SU-DHL-6 (cell line): ENCODE measurements around the gene ATF1.

Source experiments
- H2AFZ ChIP-seq: fragments of 200-600 bp; sonication (generic); 2 replicates; pipeline ENCODE4 v1.6.1; 2014; ENCODE audit warnings: low read depth, mild to moderate bottlenecking, moderate library complexity, mixed read lengths, antibody characterized with exemption, low read length; ENCODE audit not compliant: severe bottlenecking
- H3F3A ChIP-seq: fragments of 200-600 bp; shearing (Covaris generic); 2 replicates; pipeline ENCODE4 v1.6.0; 2016; ENCODE audit warnings: antibody characterized with exemption, mild to moderate bottlenecking; ENCODE audit not compliant: insufficient read depth
- H3K27ac ChIP-seq: fragments of 200-600 bp; sonication (generic); 2 replicates; pipeline ENCODE4 v1.5.1; 2016; ENCODE audit warnings: low read depth, mild to moderate bottlenecking, low read length, moderate library complexity, mixed read lengths
- H3K27me3 ChIP-seq: fragments of 200-600 bp; sonication (generic), shearing (Covaris generic); 2 replicates; pipeline ENCODE4 v1.6.0; 2014; ENCODE audit warnings: mild to moderate bottlenecking, low read length
- H3K36me3 ChIP-seq: fragments of 200-600 bp; sonication (generic); 2 replicates; pipeline ENCODE4 v1.6.1; 2014; ENCODE audit warnings: mild to moderate bottlenecking, low read length, mixed read lengths
- H3K4me2 ChIP-seq: fragments of 300-600, 200-600 bp; shearing (Covaris generic), sonication (generic); 2 replicates; pipeline ENCODE4 v1.6.0; 2014; ENCODE audit warnings: low read length, low read depth, mild to moderate bottlenecking; ENCODE audit not compliant: poor library complexity, severe bottlenecking
- H3K4me3 ChIP-seq: fragments of 200-600 bp; sonication (generic); 2 replicates; pipeline ENCODE4 v1.5.1; 2014; ENCODE audit warnings: antibody characterized with exemption, low read length, mild to moderate bottlenecking, mixed read lengths; ENCODE audit not compliant: insufficient read depth, poor library complexity, severe bottlenecking
- H3K79me2 ChIP-seq: fragments of 200-600 bp; sonication (generic); 2 replicates; pipeline ENCODE4 v1.6.1; 2014; ENCODE audit warnings: mild to moderate bottlenecking, low read length, moderate library complexity; ENCODE audit not compliant: insufficient read depth
- H3K9ac ChIP-seq: fragments of 200-600 bp; sonication (generic); 2 replicates; pipeline ENCODE4 v1.7.0; 2014; ENCODE audit warnings: mild to moderate bottlenecking, low read length
- H3K9me2 ChIP-seq: fragments of 200-600 bp; sonication (generic); replicated peaks from 2 replicates; pipeline ENCODE4 v1.6.1; 2014; ENCODE audit warnings: low read length; ENCODE audit not compliant: insufficient read depth
- H3K9me3 ChIP-seq: fragments of 200-600 bp; sonication (generic); 2 replicates; pipeline ENCODE4 v1.6.1; 2014; ENCODE audit warnings: low read length, mixed read lengths; ENCODE audit not compliant: insufficient read depth
- H4K20me1 ChIP-seq: fragments of 200-600 bp; sonication (generic); 2 replicates; pipeline ENCODE4 v1.6.1; 2014; ENCODE audit warnings: low read depth, mild to moderate bottlenecking, antibody characterized with exemption, low read length, moderate library complexity, mixed read lengths
- EZH2phosphoT487 ChIP-seq: fragments of 200-600 bp; sonication (generic), shearing (Covaris generic); conservative IDR thresholded peaks from 2 replicates; pipeline ENCODE4 v1.6.1; 2018; ENCODE audit warnings: mild to moderate bottlenecking, antibody characterized with exemption, low read length, moderate library complexity, mixed read lengths
- TF ChIP-seq, protein P1 (sequence below): fragments of 200-600 bp; sonication (generic); IDR thresholded peaks from one replicate; pipeline ENCODE4 v1.5.1; 2017; ENCODE audit warnings: antibody characterized with exemption, mild to moderate bottlenecking, low read length, moderate library complexity; ENCODE audit not compliant: insufficient read depth, poor library complexity, severe bottlenecking

The ATF1 gene

DNA sequence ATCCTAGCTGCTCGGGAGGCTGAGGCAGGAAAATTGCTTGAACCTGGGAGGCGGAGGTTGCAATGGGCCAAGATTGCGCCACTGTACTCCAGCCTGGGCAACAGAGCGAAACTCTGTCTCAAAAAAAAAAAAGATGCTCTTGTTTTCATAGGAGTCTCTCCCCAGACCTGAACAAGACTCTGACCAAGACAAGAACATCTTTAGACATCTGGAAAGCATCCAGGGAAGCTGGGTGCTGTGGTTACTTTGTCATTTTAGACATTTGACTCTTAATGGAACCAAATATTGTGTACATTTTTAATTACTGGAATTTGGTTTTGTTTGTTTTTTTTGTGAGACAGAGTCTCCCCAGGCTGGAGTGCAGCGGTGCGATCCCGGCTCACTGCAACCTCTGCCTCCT, 21.1 kb upstream of the ATF1 start:
- H3K9me3 ChIP-seq: no peaks in the 10 kb centered on the region
- H3K27me3 ChIP-seq: no peaks in the 10 kb centered on the region
- no peak overlapping the region for H2AFZ ChIP-seq
- no peaks in the 10 kb centered on the region for H3K79me2 ChIP-seq
- no peak overlapping the region for H3K4me2 ChIP-seq
- no peaks in the 10 kb centered on the region for H3K9me2 ChIP-seq
- H3K4me3 ChIP-seq: no peak overlapping the region
- H4K20me1 ChIP-seq: no peaks in the 10 kb centered on the region
- H3F3A ChIP-seq: no peaks in the 10 kb centered on the region
- no peaks in the 10 kb centered on the region for H3K36me3 ChIP-seq
- no peak overlapping the region for H3K27ac ChIP-seq
- no peak overlapping the region for H3K9ac ChIP-seq
- TF ChIP-seq EZH2phosphoT487: no peak
- TF ChIP-seq, protein P1, sequence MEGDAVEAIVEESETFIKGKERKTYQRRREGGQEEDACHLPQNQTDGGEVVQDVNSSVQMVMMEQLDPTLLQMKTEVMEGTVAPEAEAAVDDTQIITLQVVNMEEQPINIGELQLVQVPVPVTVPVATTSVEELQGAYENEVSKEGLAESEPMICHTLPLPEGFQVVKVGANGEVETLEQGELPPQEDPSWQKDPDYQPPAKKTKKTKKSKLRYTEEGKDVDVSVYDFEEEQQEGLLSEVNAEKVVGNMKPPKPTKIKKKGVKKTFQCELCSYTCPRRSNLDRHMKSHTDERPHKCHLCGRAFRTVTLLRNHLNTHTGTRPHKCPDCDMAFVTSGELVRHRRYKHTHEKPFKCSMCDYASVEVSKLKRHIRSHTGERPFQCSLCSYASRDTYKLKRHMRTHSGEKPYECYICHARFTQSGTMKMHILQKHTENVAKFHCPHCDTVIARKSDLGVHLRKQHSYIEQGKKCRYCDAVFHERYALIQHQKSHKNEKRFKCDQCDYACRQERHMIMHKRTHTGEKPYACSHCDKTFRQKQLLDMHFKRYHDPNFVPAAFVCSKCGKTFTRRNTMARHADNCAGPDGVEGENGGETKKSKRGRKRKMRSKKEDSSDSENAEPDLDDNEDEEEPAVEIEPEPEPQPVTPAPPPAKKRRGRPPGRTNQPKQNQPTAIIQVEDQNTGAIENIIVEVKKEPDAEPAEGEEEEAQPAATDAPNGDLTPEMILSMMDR: no peak

- Histone ChIP-seq H3K9ac (no peak overlapping the region), H3K9me3 (no peaks in the 10 kb centered on the region), H3K27ac (no peak overlapping the region), H3K27me3 (no peaks in the 10 kb centered on the region), H3K9me2 (no peaks in the 10 kb centered on the region), H3K79me2 (no peaks in the 10 kb centered on the region), H3K4me3 (no peak overlapping the region), H3F3A (no peaks in the 10 kb centered on the region), H3K36me3 (no peaks in the 10 kb centered on the region), H3K4me2 (no peak overlapping the region), H4K20me1 (no peaks in the 10 kb centered on the region), H2AFZ (no peak overlapping the region)
- TF ChIP-seq, protein P1: no peak
- TF ChIP-seq EZH2phosphoT487: no peak
These were observed 18.0 kb upstream of the ATF1 start for GRCh38 chr12:50745861-50746260.

DNA sequence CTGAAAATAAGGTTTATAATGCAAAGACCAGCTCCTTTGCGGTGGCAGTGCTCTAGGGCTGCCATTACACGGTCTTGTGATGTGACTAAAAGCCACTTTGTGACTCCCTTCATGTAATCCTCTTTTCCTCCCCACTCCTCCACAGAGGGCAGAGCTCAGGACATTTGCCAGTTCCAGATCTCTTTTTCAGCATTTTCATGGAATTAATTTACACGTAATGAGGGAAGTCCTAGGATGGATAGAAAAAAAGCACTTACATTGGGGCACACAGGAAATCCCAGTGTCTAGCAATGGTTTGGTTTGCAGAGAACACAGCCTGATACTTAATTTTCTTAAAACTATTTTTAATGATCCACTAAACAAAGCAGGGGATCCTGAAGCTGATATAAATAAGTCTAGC, 17.5 kb upstream of the ATF1 start:
- no peaks in the 10 kb centered on the region for H4K20me1 ChIP-seq
- H3K4me3 ChIP-seq: no peak overlapping the region
- H3K36me3 ChIP-seq: no peaks in the 10 kb centered on the region
- TF ChIP-seq, protein P1: no peak
- no peak for TF ChIP-seq EZH2phosphoT487
- H3K27me3 ChIP-seq: no peaks in the 10 kb centered on the region
- H2AFZ ChIP-seq: no peak overlapping the region
- no peaks in the 10 kb centered on the region for H3F3A ChIP-seq
- H3K9me3 ChIP-seq: no peaks in the 10 kb centered on the region
- no peak overlapping the region for H3K4me2 ChIP-seq
- H3K9ac ChIP-seq: no peak overlapping the region
- H3K79me2 ChIP-seq: no peaks in the 10 kb centered on the region
- no peaks in the 10 kb centered on the region for H3K9me2 ChIP-seq
- no peak overlapping the region for H3K27ac ChIP-seq

GRCh38 chr12:50747817-50748216, 16.1 kb upstream of the ATF1 start:
- no peak for TF ChIP-seq EZH2phosphoT487
- TF ChIP-seq, protein P1: no peak
- no peak overlapping the region for H3K9ac ChIP-seq
- H3K9me3 ChIP-seq: no peaks in the 10 kb centered on the region
- no peaks in the 10 kb centered on the region for H3K9me2 ChIP-seq
- no peak overlapping the region for H3K27ac ChIP-seq
- no peaks in the 10 kb centered on the region for H3K79me2 ChIP-seq
- H3F3A ChIP-seq: no peaks in the 10 kb centered on the region
- no peaks in the 10 kb centered on the region for H3K36me3 ChIP-seq
- H2AFZ ChIP-seq: no peak overlapping the region
- H3K4me2 ChIP-seq: no peak overlapping the region
- H3K27me3 ChIP-seq: no peaks in the 10 kb centered on the region
- no peaks in the 10 kb centered on the region for H4K20me1 ChIP-seq
- no peak overlapping the region for H3K4me3 ChIP-seq
